Endothelial cell of umbilical vein (primary cell): Measurements from ENCODE around the gene CIRBP. TPM values are rescaled to one million over a fixed set of nuclear protein-coding genes. Genes with fewer than 3 reads are reported as not detected.

Source experiments
- BruUV-seq: library from RNA; stranded (reverse); fragments of 400-500 nt; replicated peaks from 2 replicates; lab custom pipeline; 2021; lab: Mats Ljungman, UMichigan
- CTCF ChIA-PET: fragments of 300-600, 350-600 bp; sonication (Branson Sonifier 250); formaldehyde crosslinking; loops from one replicate; lab custom pipeline; 2021; ENCODE audit warnings: antibody characterized with exemption, inconsistent platforms; lab: Charles Lee
- POLR2A ChIA-PET: fragments of 300-600, 350-600 bp; sonication (Branson Sonifier 250); formaldehyde crosslinking; loops from one replicate; lab custom pipeline; 2021; ENCODE audit warnings: antibody characterized with exemption, inconsistent platforms; lab: Charles Lee
- DNase-seq: peaks from one replicate; pipeline ENCODE4 v3.0.0-alpha.2; 2011; ENCODE audit warnings: low read depth, low spot score
- FAIRE-seq: peaks from 2 replicates; lab custom pipeline; 2011; peaks lifted over from hg19 to GRCh38; lab: Jason Lieb, UNC
- H2AFZ ChIP-seq: 2 replicates; pipeline ENCODE4 v1.6.0; 2012; ENCODE audit warnings: low read depth, low read length, control low read depth, inconsistent platforms
- H3K27ac ChIP-seq: 2 replicates; pipeline ENCODE4 v1.5.1; 2011; ENCODE audit warnings: low read depth, mild to moderate bottlenecking, control low read depth, low read length, moderate library complexity; ENCODE audit not compliant: insufficient read depth
- H3K27me3 ChIP-seq, 2 experiments: 2 replicates each; pipeline versions ENCODE4 v1.6.0 to v1.6.1; 2011; ENCODE audit warnings: low read length in 2 of 2, mixed read lengths in 1 of 2; ENCODE audit not compliant: control insufficient read depth in 2 of 2, insufficient read depth in 2 of 2
- H3K36me3 ChIP-seq, 2 experiments: 2 replicates in 1 of 2; 3 replicates in 1 of 2; pipeline ENCODE4 v1.5.1; 2011; ENCODE audit warnings: low read length in 2 of 2, mild to moderate bottlenecking in 1 of 2, moderate library complexity in 1 of 2; ENCODE audit not compliant: control insufficient read depth in 2 of 2, insufficient read depth in 2 of 2; ENCODE audit errors: extremely low read depth in 1 of 2
- H3K4me1 ChIP-seq: 3 replicates; pipeline ENCODE4 v1.5.1; 2011; ENCODE audit warnings: mild to moderate bottlenecking, low read length; ENCODE audit not compliant: control insufficient read depth, insufficient read depth; ENCODE audit errors: extremely low read depth
- H3K4me2 ChIP-seq: 2 replicates; pipeline ENCODE4 v1.6.1; 2011; ENCODE audit warnings: low read length, control low read depth, mixed read lengths; ENCODE audit not compliant: insufficient read depth
- H3K4me3 ChIP-seq, 3 experiments: fragments of 200-600 bp in 1 of 3; sonication (generic), shearing (Covaris generic) in 1 of 3; replicated peaks in 1 of 3; 2 replicates each; pipeline ENCODE4 v1.5.1; 2011 to 2016; ENCODE audit warnings: control low read depth in 3 of 3, low read length in 3 of 3, mild to moderate bottlenecking in 2 of 3, inconsistent platforms in 1 of 3, low read depth in 1 of 3, moderate library complexity in 1 of 3; ENCODE audit not compliant: insufficient read depth in 1 of 3
- H3K79me2 ChIP-seq: 2 replicates; pipeline ENCODE4 v1.6.0; 2012; ENCODE audit warnings: low read length, inconsistent platforms; ENCODE audit not compliant: control insufficient read depth, insufficient read depth
- H3K9ac ChIP-seq: replicated peaks from 2 replicates; pipeline ENCODE3; 2011; ENCODE audit warnings: low read length, control low read depth; ENCODE audit not compliant: insufficient read depth; ENCODE audit errors: extremely low read depth
- H3K9me1 ChIP-seq: replicated peaks from 3 replicates; pipeline ENCODE4 v1.6.0; 2011; ENCODE audit warnings: mild to moderate bottlenecking, low read length; ENCODE audit not compliant: control insufficient read depth, insufficient read depth; ENCODE audit errors: extremely low read depth
- H3K9me3 ChIP-seq: replicated peaks from 2 replicates; pipeline ENCODE4 v1.5.1; 2012; ENCODE audit warnings: low read length, inconsistent platforms; ENCODE audit not compliant: control insufficient read depth, insufficient read depth
- H4K20me1 ChIP-seq: replicated peaks from 2 replicates; pipeline ENCODE3; 2011; ENCODE audit warnings: mild to moderate bottlenecking, low read length; ENCODE audit not compliant: control insufficient read depth, insufficient read depth; ENCODE audit errors: extremely low read depth
- EZH2 ChIP-seq: IDR thresholded peaks from 2 replicates; pipeline ENCODE4 v1.6.1; 2012; ENCODE audit warnings: borderline replicate concordance, low read depth, mild to moderate bottlenecking, moderate library complexity, low read length, inconsistent platforms; ENCODE audit not compliant: severe bottlenecking
- FOS ChIP-seq: IDR thresholded peaks from 2 replicates; pipeline ENCODE4 v1.6.1; 2011; ENCODE audit warnings: mild to moderate bottlenecking, low read length, moderate library complexity, borderline replicate concordance; ENCODE audit not compliant: insufficient read depth
- GATA2 ChIP-seq: IDR thresholded peaks from 2 replicates; pipeline ENCODE4 v1.7.0; 2011; ENCODE audit warnings: low read depth, mild to moderate bottlenecking, moderate library complexity, mixed read lengths, low read length; ENCODE audit not compliant: insufficient read length, insufficient read depth
- JUN ChIP-seq: IDR thresholded peaks from 2 replicates; pipeline ENCODE4 v1.6.1; 2011; ENCODE audit warnings: borderline replicate concordance, low read depth; ENCODE audit not compliant: insufficient read length, insufficient read depth
- MAX ChIP-seq: IDR thresholded peaks from 2 replicates; pipeline ENCODE4 v1.6.1; 2011; ENCODE audit not compliant: insufficient read depth, insufficient read length
- MYC ChIP-seq: IDR thresholded peaks from one replicate; pipeline ENCODE4 v1.6.1; 2011; ENCODE audit warnings: mild to moderate bottlenecking, low read depth, low read length
- POLR2A ChIP-seq: IDR thresholded peaks from 2 replicates; pipeline ENCODE4 v1.6.1; 2012; ENCODE audit warnings: low read depth, mild to moderate bottlenecking, control low read depth, low read length
- POLR2AphosphoS5 ChIP-seq: IDR thresholded peaks from 2 replicates; pipeline ENCODE4 v1.6.1; 2012; ENCODE audit warnings: low read depth, mild to moderate bottlenecking, control low read depth, low read length, moderate library complexity; ENCODE audit not compliant: insufficient read depth
- dilution Hi-C: fragments of 300-500 bp; cut with MboI; formaldehyde crosslinking; loops from one replicate; pipeline ENCODE4 v1.15.0; 2019; ENCODE audit warnings: low sequenced_read_pairs; ENCODE audit not compliant: extremely low pct_ligation_motif_present
- intact Hi-C: fragments of 100-400 bp; cut with micrococcal nuclease; formaldehyde crosslinking; loops from one replicate; pipeline ENCODE4 v1.10.0; 2022
- polyA plus RNA-seq, 4 experiments: library from polyadenylated mRNA; depleted of rRNA in 3 of 4; stranded (reverse) in 3 of 4; unstranded in 1 of 4; fragments of >200 nt; gene quantifications; 2 replicates each; pipeline versions ENCODE4 v1.2.1 to v1.2.3, GENCODE V29; 2011 to 2012; ENCODE audit warnings: missing spikeins in 1 of 4
- total RNA-seq: library from RNA; stranded (reverse); gene quantifications from 2 replicates; pipeline ENCODE4 v1.2.3, GENCODE V29; 2021
- TF ChIP-seq, protein P1 (sequence below), 2 donors: IDR thresholded peaks; 1 replicate in 1 of 2; 2 replicates in 1 of 2; pipeline ENCODE4 v1.5.1; 2011; ENCODE audit warnings: low read length in 2 of 2, mild to moderate bottlenecking in 2 of 2, moderate library complexity in 2 of 2, control low read depth in 1 of 2, inconsistent platforms in 1 of 2, low read depth in 1 of 2; ENCODE audit not compliant: insufficient read depth in 1 of 2; ENCODE audit errors: extremely low read depth in 1 of 2

CIRBP gene
- total and polyA plus RNA-seq, 2 donors (not counting 3 experiments of a cell fraction or from before 2014, with no cell fraction given), result 225 to 439 TPM

GRCh38 chr19:1239420-1239795 is 29.7 kb upstream of the CIRBP start:
- no peak overlapping the region for H2AFZ ChIP-seq
- no peaks in the 10 kb centered on the region for H3K9me1 ChIP-seq
- H3K79me2 ChIP-seq, result peaks cover 13% of the 10 kb centered on the region
- H4K20me1 ChIP-seq, result no peaks in the 10 kb centered on the region
- TF ChIP-seq MYC (no peak), GATA2 (no peak), JUN (no peak), MAX (no peak), POLR2A (no peak), EZH2 (no peak), POLR2AphosphoS5 (no peak), FOS (no peak)
- TF ChIP-seq, protein P1, sequence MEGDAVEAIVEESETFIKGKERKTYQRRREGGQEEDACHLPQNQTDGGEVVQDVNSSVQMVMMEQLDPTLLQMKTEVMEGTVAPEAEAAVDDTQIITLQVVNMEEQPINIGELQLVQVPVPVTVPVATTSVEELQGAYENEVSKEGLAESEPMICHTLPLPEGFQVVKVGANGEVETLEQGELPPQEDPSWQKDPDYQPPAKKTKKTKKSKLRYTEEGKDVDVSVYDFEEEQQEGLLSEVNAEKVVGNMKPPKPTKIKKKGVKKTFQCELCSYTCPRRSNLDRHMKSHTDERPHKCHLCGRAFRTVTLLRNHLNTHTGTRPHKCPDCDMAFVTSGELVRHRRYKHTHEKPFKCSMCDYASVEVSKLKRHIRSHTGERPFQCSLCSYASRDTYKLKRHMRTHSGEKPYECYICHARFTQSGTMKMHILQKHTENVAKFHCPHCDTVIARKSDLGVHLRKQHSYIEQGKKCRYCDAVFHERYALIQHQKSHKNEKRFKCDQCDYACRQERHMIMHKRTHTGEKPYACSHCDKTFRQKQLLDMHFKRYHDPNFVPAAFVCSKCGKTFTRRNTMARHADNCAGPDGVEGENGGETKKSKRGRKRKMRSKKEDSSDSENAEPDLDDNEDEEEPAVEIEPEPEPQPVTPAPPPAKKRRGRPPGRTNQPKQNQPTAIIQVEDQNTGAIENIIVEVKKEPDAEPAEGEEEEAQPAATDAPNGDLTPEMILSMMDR (IDR thresholded peaks at IDR 0.05; ENCODE audit: extremely low read depth in 1 of 2, insufficient read depth in 1 of 2, low read depth in 1 of 2, low read length in 2 of 2), result no peak
- no peaks in the 10 kb centered on the region for H3K27me3 ChIP-seq
- dilution Hi-C loops, result no loop called here
- H3K4me2 ChIP-seq, result no peak overlapping the region
- H3K4me3 ChIP-seq, result no peak overlapping the region
- no TSS peak for BruUV-seq
- DNase-seq, result no peak
- H3K27ac ChIP-seq, result no peak overlapping the region
- no peak for FAIRE-seq
- intact Hi-C loops, result no loop called here
- ChIA-PET CTCF (interaction anchor here (1.2 kb wide), 1 partner anchor 17 kb away, joined by 5 read pairs; no protein-coding TSS in a partner anchor), POLR2A (no interaction called here)
- H3K4me1 ChIP-seq, result peaks cover 9% of the 10 kb centered on the region
- H3K9ac ChIP-seq, result no peak overlapping the region
- peaks cover 0 to 9% of the 10 kb centered on the region in 2 experiments for H3K36me3 ChIP-seq
- H3K9me3 ChIP-seq, result no peaks in the 10 kb centered on the region
